ENCODE measurements around the gene HNF1A. TPM values are rescaled to one million over a fixed set of nuclear protein-coding genes. Genes with fewer than 3 reads are reported as not detected.

HNF1A gene
- total and polyA plus RNA-seq, 2 of the 13 experiments (the other 11 are each of a cell fraction or from before 2014, with no cell fraction given), result 13.4 to 34.7 TPM

- no peak for TF ChIP-seq ZNF781 (CRISPR knock-in tag; IDR thresholded peaks at IDR 0.05; ENCODE audit: borderline replicate concordance, not compliant biosample characterization)
- no peak for TF ChIP-seq ZNF484 (CRISPR knock-in tag; IDR thresholded peaks at IDR 0.05; ENCODE audit: borderline replicate concordance, low read depth)
- TF ChIP-seq ZBTB49 (CRISPR knock-in tag; IDR thresholded peaks at IDR 0.05; ENCODE audit: borderline replicate concordance), result no peak
- TF ChIP-seq CBX5 (CRISPR knock-in tag; IDR thresholded peaks at IDR 0.05; ENCODE audit: borderline replicate concordance), result no peak
- TF ChIP-seq ZNF121 (CRISPR knock-in tag; IDR thresholded peaks at IDR 0.05), result peak; percentile 97
- no peak for TF ChIP-seq NFE2L1 (CRISPR knock-in tag; IDR thresholded peaks at IDR 0.05; ENCODE audit: borderline replicate concordance)
- TF ChIP-seq ATF1 (CRISPR knock-in tag; IDR thresholded peaks at IDR 0.05), result no peak
- TF ChIP-seq ZNF780A (CRISPR knock-in tag; IDR thresholded peaks at IDR 0.05), result no peak
- TF ChIP-seq SOX13 (IDR thresholded peaks at IDR 0.05), result no peak
- TF ChIP-seq SOX13 (CRISPR knock-in tag; conservative IDR thresholded peaks at IDR 0.05 in 1 of 2, IDR thresholded peaks at IDR 0.05 in 1 of 2), result no peak
- TF ChIP-seq ZFP82 (CRISPR knock-in tag; IDR thresholded peaks at IDR 0.05; ENCODE audit: borderline replicate concordance), result no peak
- TF ChIP-seq ZUFSP (CRISPR knock-in tag; IDR thresholded peaks at IDR 0.05; ENCODE audit: borderline replicate concordance), result no peak
- TF ChIP-seq YY1 (IDR thresholded peaks at IDR 0.05; ENCODE audit: insufficient read depth, insufficient replicate concordance, low read depth, low read length), result no peak
- TF ChIP-seq ZMYM3 (CRISPR knock-in tag; IDR thresholded peaks at IDR 0.05), result 0 out of 2 replicates have a peak, but pooled peaks have one; percentile 36
Measured at GRCh38 chr12:120964298-120964697, 14.0 kb upstream of the HNF1A start (continued).

All from HepG2 (cell line).